ENCODE measurements around the gene CCNL2.
"Not testable (repeated sequence)": the region's sequence is repeated elsewhere in the genome, so short reads cannot be mapped to it uniquely, and the experiment has no call there.

GRCh38 chr1:1410238-1410637 is 11.1 kb upstream of the CCNL2 start:
- TF ChIP-seq POLR2A (IDR thresholded peaks at IDR 0.05; ENCODE audit: low read length); GATA1 (IDR thresholded peaks at IDR 0.05; ENCODE audit: low read depth, low read length): not testable (repeated sequence)
